ENCODE results near the gene TXNDC17. TPM values are rescaled to one million over a fixed set of nuclear protein-coding genes. Genes with fewer than 3 reads are reported as not detected.

The TXNDC17 gene
- total RNA-seq, 2 donors from 2014 or later = 17.1 to 37.6 TPM

GRCh38 chr17:6669479-6670212 is 28.8 kb downstream of the TXNDC17 start:
- Histone ChIP-seq H3K4me3 (no peak overlapping the region), H3K4me1 (peaks cover 11% of the 10 kb centered on the region), H3K36me3 (replicated peaks in 1 of 2; ENCODE audit: insufficient read depth in 1 of 2, low read depth in 2 of 2) (no peaks in the 10 kb centered on the region), H3K27me3 (no peaks in the 10 kb centered on the region), H3K9me3 (no peaks in the 10 kb centered on the region), H3K27ac (no peak overlapping the region)
- DNase-seq (no peak), ATAC-seq (no peak)
- TF ChIP-seq CTCF (IDR thresholded peaks at IDR 0.05) = no peak
- 71 to 81% methylated on average over 10 of the region's 10 CpGs for WGBS, 2 donors
- intact Hi-C loops (cut with DNase I) = loop anchor here (10.0 kb wide), 2 partner anchors 165 to 325 kb away; partner anchors contain the start of genes ALOX12 and TEKT1

GRCh38 chr17:6670571-6670970 is 29.7 kb downstream of the TXNDC17 start:
- intact Hi-C loops (cut with DNase I) = loop anchor here (10.0 kb wide), 1 partner anchor 324 kb away; the partner anchor contains the start of gene ALOX12
- Histone ChIP-seq H3K4me3 (no peak overlapping the region), H3K9me3 (no peaks in the 10 kb centered on the region), H3K36me3 (replicated peaks in 1 of 2; ENCODE audit: insufficient read depth in 1 of 2, low read depth in 2 of 2) (no peaks in the 10 kb centered on the region), H3K27ac (no peak overlapping the region), H3K4me1 (peaks cover 11% of the 10 kb centered on the region), H3K27me3 (no peaks in the 10 kb centered on the region)
- ATAC-seq (no peak), DNase-seq (no peak)
- whole genome bisulfite sequencing, 2 donors = 86 to 91% methylated on average over 8 of the region's 8 CpGs
- TF ChIP-seq POLR2A (IDR thresholded peaks at IDR 0.05) = no peak
- TF ChIP-seq CTCF (IDR thresholded peaks at IDR 0.05) = no peak

- ATAC-seq (no peak), DNase-seq (no peak)
- Histone ChIP-seq H3K36me3 (replicated peaks in 1 of 2; ENCODE audit: insufficient read depth in 1 of 2, low read depth in 2 of 2) (no peaks in the 10 kb centered on the region), H3K27me3 (no peaks in the 10 kb centered on the region), H3K4me1 (peaks cover 8% of the 10 kb centered on the region), H3K9me3 (no peaks in the 10 kb centered on the region), H3K4me3 (no peak overlapping the region), H3K27ac (no peak overlapping the region)
- intact Hi-C loops (cut with DNase I) = loop anchor here (10.0 kb wide), 1 partner anchor 324 kb away; the partner anchor contains the start of gene ALOX12
- TF ChIP-seq CTCF (IDR thresholded peaks at IDR 0.05) = no peak
- no peak for TF ChIP-seq POLR2A (IDR thresholded peaks at IDR 0.05)
- WGBS, 2 donors = 76 to 86% methylated on average over 5 to 6 of the region's 6 CpGs
These were observed 30.1 kb downstream of the TXNDC17 start for GRCh38 chr17:6670999-6671398.

- WGBS, 2 donors = 84 to 96% methylated on average over 3 to 7 of the region's 7 CpGs
These were observed 30.6 kb downstream of the TXNDC17 start for GRCh38 chr17:6671431-6671830.

More at GRCh38 chr17:6671431-6671830, 30.6 kb downstream of the TXNDC17 start:
- ATAC-seq = no peak
- no peak overlapping the region for H3K4me3 ChIP-seq
- H3K36me3 ChIP-seq (replicated peaks in 1 of 2; ENCODE audit: insufficient read depth in 1 of 2, low read depth in 2 of 2) = no peaks in the 10 kb centered on the region
- no peak overlapping the region for H3K27ac ChIP-seq
- H3K9me3 ChIP-seq = no peaks in the 10 kb centered on the region
- intact Hi-C loops (cut with DNase I) = loop anchor here (10.0 kb wide), 1 partner anchor 323 kb away; the partner anchor contains the start of gene ALOX12
- TF ChIP-seq CTCF (IDR thresholded peaks at IDR 0.05) = no peak
- TF ChIP-seq POLR2A (IDR thresholded peaks at IDR 0.05) = no peak
- no peak for DNase-seq
- H3K4me1 ChIP-seq = peaks cover 4% of the 10 kb centered on the region
- no peaks in the 10 kb centered on the region for H3K27me3 ChIP-seq
